Measurements from ENCODE around the gene ARHGEF16. TPM values are rescaled to one million over a fixed set of nuclear protein-coding genes. Genes with fewer than 3 reads are reported as not detected.

The ARHGEF16 gene
- total RNA-seq, 1 experiment from 2014 or later = 25.1 TPM

GRCh38 chr1:3423245-3423829, 31.1 kb upstream of the ARHGEF16 start:
- no peak overlapping the region for H3K27ac ChIP-seq
- TF ChIP-seq EZH2 (IDR thresholded peaks at IDR 0.05; ENCODE audit: low read depth) (no peak), CTCF (conservative IDR thresholded peaks at IDR 0.05) (no peak)
- POLR2A ChIA-PET (ENCODE audit: unreplicated experiment) = no interaction called here
- H3K27me3 ChIP-seq (ENCODE audit: insufficient read depth, low read depth) = peaks cover 95% of the 10 kb centered on the region
- H3K79me2 ChIP-seq (ENCODE audit: low read depth) = no peaks in the 10 kb centered on the region
- intact Hi-C loops (cut with micrococcal nuclease; ENCODE audit: unreplicated experiment) = loop anchor here (5.0 to 10.0 kb wide), 2 partner anchors 1011 to 1229 kb away; partner anchors contain the start of genes FAAP20 and PEX10
- H3K9me2 ChIP-seq (ENCODE audit: insufficient read depth) = no peaks in the 10 kb centered on the region
- no peaks in the 10 kb centered on the region; the same call in 1 of the 2 replicates for H4K20me1 ChIP-seq (ENCODE audit: insufficient read depth)
- no peaks in the 10 kb centered on the region for H3K9me3 ChIP-seq (ENCODE audit: insufficient read depth, low read depth)
- H3K36me3 ChIP-seq (ENCODE audit: low read depth) = no peaks in the 10 kb centered on the region
- CTCF ChIA-PET = no interaction called here
- no TSS peak for BruUV-seq (replicated peaks)
- no peaks in the 10 kb centered on the region for H3F3A ChIP-seq (ENCODE audit: insufficient read depth, low read depth)
- H2AFZ ChIP-seq = no peak overlapping the region
- no peak for DNase-seq
- H3K4me1 ChIP-seq (replicated peaks; ENCODE audit: insufficient read depth) = no peaks in the 10 kb centered on the region
- no peak overlapping the region for H3K4me2 ChIP-seq
- H3K4me3 ChIP-seq = no peak overlapping the region

- H3K9me3 ChIP-seq (ENCODE audit: insufficient read depth, low read depth) = no peaks in the 10 kb centered on the region
- no peak overlapping the region for H3K27ac ChIP-seq
- ChIA-PET POLR2A (ENCODE audit: unreplicated experiment) (no interaction called here), CTCF (interaction anchor here (0.8 kb wide), 1 partner anchor 43 kb away, joined by 3 read pairs; no protein-coding TSS in a partner anchor)
- H3K4me1 ChIP-seq (replicated peaks; ENCODE audit: insufficient read depth) = no peaks in the 10 kb centered on the region
- no peaks in the 10 kb centered on the region for H3F3A ChIP-seq (ENCODE audit: insufficient read depth, low read depth)
- no peak overlapping the region for H3K4me2 ChIP-seq
- no peaks in the 10 kb centered on the region for H3K36me3 ChIP-seq (ENCODE audit: low read depth)
- intact Hi-C loops (cut with micrococcal nuclease; ENCODE audit: unreplicated experiment) = loop anchor here (5.0 to 10.0 kb wide), 2 partner anchors 1012 to 1229 kb away; partner anchors contain the start of genes FAAP20 and PEX10
- H3K27me3 ChIP-seq (ENCODE audit: insufficient read depth, low read depth) = peaks cover 95% of the 10 kb centered on the region
- no peak for TF ChIP-seq EZH2 (IDR thresholded peaks at IDR 0.05; ENCODE audit: low read depth)
- no peak for TF ChIP-seq CTCF (conservative IDR thresholded peaks at IDR 0.05)
- no TSS peak for BruUV-seq (replicated peaks)
- no peak overlapping the region for H3K4me3 ChIP-seq
- no peak overlapping the region for H2AFZ ChIP-seq
- no peaks in the 10 kb centered on the region for H3K9me2 ChIP-seq (ENCODE audit: insufficient read depth)
- H4K20me1 ChIP-seq (ENCODE audit: insufficient read depth) = no peaks in the 10 kb centered on the region; the same call in 1 of the 2 replicates
- no peak for DNase-seq
- no peaks in the 10 kb centered on the region for H3K79me2 ChIP-seq (ENCODE audit: low read depth)
Observed at GRCh38 chr1:3423896-3424611, 30.4 kb upstream of the ARHGEF16 start.

GRCh38 chr1:3425486-3426215, 28.8 kb upstream of the ARHGEF16 start:
- no peak overlapping the region for H3K27ac ChIP-seq
- H3K36me3 ChIP-seq (ENCODE audit: low read depth) = no peaks in the 10 kb centered on the region
- no peaks in the 10 kb centered on the region for H3K9me2 ChIP-seq (ENCODE audit: insufficient read depth)
- no peaks in the 10 kb centered on the region for H3K9me3 ChIP-seq (ENCODE audit: insufficient read depth, low read depth)
- TF ChIP-seq CTCF (conservative IDR thresholded peaks at IDR 0.05) = no peak
- TF ChIP-seq EZH2 (IDR thresholded peaks at IDR 0.05; ENCODE audit: low read depth) = no peak
- intact Hi-C loops (cut with micrococcal nuclease; ENCODE audit: unreplicated experiment) = loop anchor here (10.0 kb wide), 1 partner anchor 1231 kb away; the partner anchor contains the start of gene FAAP20
- no peak overlapping the region for H3K4me3 ChIP-seq
- H2AFZ ChIP-seq = no peak overlapping the region
- peaks cover 93% of the 10 kb centered on the region for H3K27me3 ChIP-seq (ENCODE audit: insufficient read depth, low read depth)
- ChIA-PET CTCF (no interaction called here), POLR2A (ENCODE audit: unreplicated experiment) (no interaction called here)
- H3K4me2 ChIP-seq = no peak overlapping the region
- BruUV-seq (replicated peaks) = no TSS peak
- no peaks in the 10 kb centered on the region for H3K79me2 ChIP-seq (ENCODE audit: low read depth)
- no peaks in the 10 kb centered on the region for H3F3A ChIP-seq (ENCODE audit: insufficient read depth, low read depth)
- H3K4me1 ChIP-seq (replicated peaks; ENCODE audit: insufficient read depth) = no peaks in the 10 kb centered on the region
- no peaks in the 10 kb centered on the region; the same call in 1 of the 2 replicates for H4K20me1 ChIP-seq (ENCODE audit: insufficient read depth)
- DNase-seq = no peak

Measured in PC-9 (cell line).